Spleen (tissue), 11 donors: ENCODE measurements around the gene CEP350. TPM values are rescaled to one million over a fixed set of nuclear protein-coding genes. Genes with fewer than 3 reads are reported as not detected.

ENCODE experiments used
- DNase-seq: peaks from one replicate; pipeline ENCODE4 v3.0.0-alpha.2; 2020
- H3K27ac ChIP-seq, 8 donors: fragments of 200-600 bp; sonication (generic) in 7 of 8; 1 replicate in 4 of 8; 2 replicates in 4 of 8; pipeline versions ENCODE4 v1.5.0 to v1.8.0; 2016 to 2021; ENCODE audit warnings: inconsistent platforms in 4 of 8, mild to moderate bottlenecking in 4 of 8, moderate library complexity in 1 of 8
- H3K27me3 ChIP-seq, 7 donors: fragments of 200-600 bp; sonication (generic) in 6 of 7; replicated peaks in 1 of 7; 1 replicate in 4 of 7; 2 replicates in 3 of 7; pipeline versions ENCODE4 v1.5.0 to v1.8.0; 2016 to 2021; ENCODE audit warnings: inconsistent platforms in 3 of 7, mild to moderate bottlenecking in 1 of 7
- H3K36me3 ChIP-seq, 6 donors: fragments of 200-600 bp; sonication (generic) in 5 of 6; 1 replicate in 4 of 6; 2 replicates in 2 of 6; pipeline versions ENCODE4 v1.5.0 to v1.8.0; 2016 to 2021; ENCODE audit warnings: inconsistent platforms in 2 of 6
- H3K4me1 ChIP-seq, 6 donors: fragments of 200-600 bp; sonication (generic) in 5 of 6; 1 replicate in 3 of 6; 2 replicates in 3 of 6; pipeline versions ENCODE4 v1.5.0 to v1.8.0; 2016 to 2021; ENCODE audit warnings: inconsistent platforms in 3 of 6
- H3K4me3 ChIP-seq, 8 donors: fragments of 200-600 bp; sonication (generic) in 7 of 8; 1 replicate in 4 of 8; 2 replicates in 4 of 8; pipeline versions ENCODE4 v1.5.0 to v1.8.0; 2016 to 2021; ENCODE audit warnings: inconsistent platforms in 4 of 8, mild to moderate bottlenecking in 4 of 8, moderate library complexity in 2 of 8
- H3K9me3 ChIP-seq, 8 donors: fragments of 200-600 bp; sonication (generic) in 7 of 8; 1 replicate in 4 of 8; 2 replicates in 4 of 8; pipeline versions ENCODE4 v1.5.0 to v1.8.0; 2016 to 2021; ENCODE audit warnings: inconsistent platforms in 4 of 8
- CTCF ChIP-seq, 11 experiments: fragments of 200-600 bp in 7 of 11; fragments of 450-650 bp in 4 of 11; sonication (generic) in 4 of 11; IDR thresholded peaks in 8 of 11; conservative IDR thresholded peaks in 3 of 11; 1 replicate in 7 of 11; 2 replicates in 4 of 11; pipeline versions ENCODE4 v1.4.0 to v1.8.0; 2016 to 2021; ENCODE audit warnings: antibody characterized with exemption in 11 of 11, inconsistent platforms in 4 of 11, mild to moderate bottlenecking in 1 of 11
- POLR2A ChIP-seq, 3 donors: fragments of 450-650 bp; IDR thresholded peaks; one replicate each; pipeline ENCODE4 v1.5.1; 2017; ENCODE audit warnings: antibody characterized with exemption in 3 of 3, mild to moderate bottlenecking in 1 of 3
- POLR2AphosphoS5 ChIP-seq, 3 donors: sonication (generic); formaldehyde crosslinking; IDR thresholded peaks; one replicate each; pipeline ENCODE4 v1.5.1; 2017; ENCODE audit warnings: antibody characterized with exemption in 3 of 3
- WGBS, 5 donors: extraction: QIAGEN DNeasy Blood & Tissue Kit in 3 of 5; methylation state at CpG; one replicate each; pipeline versions ENCODE4 v1.1.5 to v1.1.7; 2013 to 2018; 5-methylcytosine and 5-hydroxymethylcytosine counted together
- intact Hi-C: fragments of 100-400 bp; cut with DNase I; formaldehyde crosslinking; loops from one replicate; pipeline ENCODE4 v1.15.0; 2023; ENCODE audit warnings: low total_unique reads
- polyA plus RNA-seq, 3 donors: library from polyadenylated mRNA; stranded (reverse); fragments of 200-250 nt; gene quantifications; one replicate each; pipeline ENCODE4 v1.2.1, GENCODE V29; 2013
- total RNA-seq, 7 donors: library from RNA; depleted of rRNA in 3 of 7; stranded (reverse); fragments of >200 nt in 3 of 7; fragmentation: NEBNext Ultra II Directional in 4 of 7; extraction: Animal tissue kit (Norgen Biotek cat#: 25700) in 4 of 7; gene quantifications; one replicate each; pipeline versions ENCODE4 v1.1.0 to v1.2.1, GENCODE V29; 2016 to 2021
- donor health status: healthy with polysubstance abuse.
- donor health status: DM: no; HTN: no; CAD: no; lungs with moderate emphysema.
- donor health status: DM: no; HTN: no; CAD: no.
- donor health status: Bipolar disorder and iron deficiency.
- donor health status: healthy.
- donor health status: DM: no; HTN: no; CAD: no.
- donor health status: DM: yes; HTN: yes; CAD: no.

CEP350 gene
- total and polyA plus RNA-seq, 10 donors, result 3.5 to 89.2 (median 66.0) TPM

DNA sequence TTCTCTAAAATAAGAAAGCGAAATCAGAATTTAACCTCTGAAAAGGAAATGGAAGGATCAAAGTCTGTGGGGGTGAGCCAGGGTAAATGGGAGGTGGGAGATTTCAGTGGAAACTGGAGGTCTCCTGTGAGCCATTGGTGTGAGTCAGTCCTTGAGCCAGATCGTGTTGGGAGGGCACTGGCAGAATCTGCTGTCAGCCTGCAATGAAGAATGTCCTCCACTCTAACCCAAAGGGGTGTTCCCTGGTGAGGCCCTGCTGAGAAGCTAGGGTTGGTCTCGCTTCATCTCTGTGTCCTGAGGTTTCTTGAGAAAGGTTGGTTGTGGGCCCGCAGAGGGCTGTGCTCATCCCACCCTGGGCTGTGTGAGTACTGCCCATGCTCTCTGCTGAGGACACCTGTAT lies 202.5 kb downstream of the CEP350 start:
- H3K4me3 ChIP-seq, result no peak overlapping the region
- 88 to 95% (median 93%) methylated on average over 4 of the region's 4 CpGs for WGBS, 5 donors
- intact Hi-C loops, result no loop called here

GRCh38 chr1:180157576-180158057 lies 203.0 kb downstream of the CEP350 start:
- TF ChIP-seq CTCF (IDR thresholded peaks at IDR 0.05 in 8 of 11, conservative IDR thresholded peaks at IDR 0.05 in 3 of 11), result no peak
- TF ChIP-seq POLR2AphosphoS5 (IDR thresholded peaks at IDR 0.05), result no peak
- no peak for TF ChIP-seq POLR2A (IDR thresholded peaks at IDR 0.05)
- intact Hi-C loops, result no loop called here
- WGBS, 5 donors, result 96 to 100% (median 96%) methylated on average over 3 of the region's 3 CpGs
- Histone ChIP-seq H3K4me1 (peaks cover 8 to 71% (median 31%) of the 10 kb centered on the region in 6 donors), H3K9me3 (no peaks in the 10 kb centered on the region), H3K4me3 (no peak overlapping the region), H3K27me3 (no peaks in the 10 kb centered on the region), H3K27ac (peak overlapping the region in 3 of 8 donors; percentile 5 to 7 (median 6)), H3K36me3 (no peaks in the 10 kb centered on the region)
- no peak for DNase-seq

More for the DNA sequence above, 202.5 kb downstream of the CEP350 start:
- no peaks in the 10 kb centered on the region for H3K36me3 ChIP-seq
- H3K4me1 ChIP-seq, result peaks cover 8 to 66% (median 30%) of the 10 kb centered on the region in 6 donors
- no peaks in the 10 kb centered on the region for H3K9me3 ChIP-seq
- TF ChIP-seq CTCF (IDR thresholded peaks at IDR 0.05 in 8 of 11, conservative IDR thresholded peaks at IDR 0.05 in 3 of 11) (no peak), POLR2A (IDR thresholded peaks at IDR 0.05) (no peak), POLR2AphosphoS5 (IDR thresholded peaks at IDR 0.05) (no peak)
- DNase-seq, result no peak
- H3K27me3 ChIP-seq, result no peaks in the 10 kb centered on the region
- H3K27ac ChIP-seq, result peak overlapping the region in 2 of 8 donors; percentile 5 to 7

GRCh38 chr1:180158149-180159147 lies 203.8 kb downstream of the CEP350 start:
- Histone ChIP-seq H3K36me3 (no peaks in the 10 kb centered on the region), H3K27me3 (no peaks in the 10 kb centered on the region), H3K4me3 (no peak overlapping the region), H3K4me1 (peaks cover 8 to 79% (median 34%) of the 10 kb centered on the region in 6 donors), H3K9me3 (no peaks in the 10 kb centered on the region), H3K27ac (peak overlapping the region in 1 of 8 donors; percentile 6)
- WGBS, 5 donors, result 79 to 91% (median 81%) methylated on average over 12 to 16 of the region's 16 CpGs
- TF ChIP-seq CTCF (IDR thresholded peaks at IDR 0.05 in 8 of 11, conservative IDR thresholded peaks at IDR 0.05 in 3 of 11) (no peak), POLR2A (IDR thresholded peaks at IDR 0.05) (no peak), POLR2AphosphoS5 (IDR thresholded peaks at IDR 0.05) (peak in 1 of 3 donors; percentile 12)
- intact Hi-C loops, result no loop called here
- DNase-seq, result no peak

DNA sequence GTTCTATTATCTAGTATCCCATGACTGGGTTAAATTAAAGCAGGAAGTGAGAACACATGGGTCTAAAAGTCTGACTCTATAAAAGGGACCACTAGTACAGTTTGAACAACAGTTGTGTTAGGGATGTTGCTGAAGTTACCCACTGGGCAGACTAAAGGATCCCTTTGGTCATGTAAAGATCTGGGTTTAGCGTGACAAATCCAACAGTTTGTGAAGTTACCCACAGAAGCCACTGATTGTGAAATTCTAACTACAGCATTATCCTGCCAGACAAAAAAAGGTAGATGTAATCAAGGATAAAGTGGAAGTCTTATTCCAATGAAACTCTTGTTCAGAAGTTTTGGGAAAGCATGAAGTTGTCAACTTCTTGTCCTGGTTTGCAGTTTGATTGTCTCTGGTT lies 205.7 kb downstream of the CEP350 start:
- Histone ChIP-seq H3K4me1 (peaks cover 3 to 85% (median 31%) of the 10 kb centered on the region in 6 donors), H3K36me3 (peaks cover 0 to 3% (median 0%) of the 10 kb centered on the region in 6 donors), H3K27ac (no peak overlapping the region), H3K9me3 (no peaks in the 10 kb centered on the region), H3K4me3 (no peak overlapping the region), H3K27me3 (no peaks in the 10 kb centered on the region)
- 46 to 94% (median 76%) methylated on average over 1 of the region's 1 CpG for WGBS, 5 donors
- no peak for DNase-seq
- intact Hi-C loops, result no loop called here
- TF ChIP-seq CTCF (IDR thresholded peaks at IDR 0.05 in 8 of 11, conservative IDR thresholded peaks at IDR 0.05 in 3 of 11) (no peak), POLR2A (IDR thresholded peaks at IDR 0.05) (no peak), POLR2AphosphoS5 (IDR thresholded peaks at IDR 0.05) (no peak)
